ENCODE results near the gene CUBN. TPM values are rescaled to one million over a fixed set of nuclear protein-coding genes. Genes with fewer than 3 reads are reported as not detected.

The CUBN gene
- total and polyA plus RNA-seq, 10 of the 15 experiments (the other 5 are each of a cell fraction or from before 2014, with no cell fraction given): under 0.01 to 0.14 (median 0.02) TPM; not detected in 6

DNA sequence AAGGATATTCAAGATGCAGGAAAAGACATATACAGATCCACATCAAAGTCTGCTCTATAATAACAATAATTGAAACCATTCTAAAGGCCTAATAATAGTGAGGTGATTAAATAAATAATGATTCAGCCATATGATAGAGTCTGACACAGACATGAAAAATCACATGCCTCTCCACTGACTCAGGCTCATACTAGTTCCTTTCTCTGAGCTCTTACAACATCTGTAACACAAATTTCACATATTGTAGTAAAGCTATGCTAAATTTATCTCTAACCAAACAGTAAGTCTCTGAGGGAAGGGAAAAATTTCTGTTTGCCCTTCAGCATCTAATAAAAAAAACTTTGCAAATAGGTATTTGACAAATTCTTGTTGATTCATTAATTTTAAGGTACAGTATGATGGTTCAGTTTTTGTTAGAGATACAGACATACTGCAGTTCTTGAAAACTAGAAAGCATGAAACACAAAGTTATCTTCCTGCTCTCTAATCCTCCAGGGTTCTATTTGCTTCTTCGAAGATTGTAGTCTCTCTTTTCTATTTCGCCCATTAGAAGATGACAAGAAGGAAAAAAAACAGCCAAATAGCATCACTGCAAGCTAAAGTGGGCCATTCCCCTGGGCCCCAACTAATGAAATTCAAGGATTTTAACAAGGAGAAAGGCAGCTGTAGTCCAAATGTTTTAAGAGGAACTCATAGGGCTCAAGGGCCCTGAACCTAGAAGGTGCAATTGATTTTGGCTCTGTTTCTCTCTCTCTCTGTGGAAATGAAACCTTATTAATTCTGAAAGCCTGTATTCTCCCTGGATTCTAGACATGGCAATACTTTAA is 53.9 kb downstream of the CUBN start:
- ChIA-PET RAD21 (ENCODE audit: unreplicated experiment) (no interaction called here), CTCF (no interaction called here), SMC1A (ENCODE audit: uncharacterized antibody, unreplicated experiment) (no interaction called here), POLR2A (no interaction called here)
- H3K4me1 ChIP-seq (ENCODE audit: control insufficient read depth, insufficient read depth, low read length): no peaks in the 10 kb centered on the region
- DNase-seq (ENCODE audit: low read depth, low spot score): no peak
- FAIRE-seq: no peak
- no peak overlapping the region for H2AFZ ChIP-seq (ENCODE audit: control insufficient read depth, low read depth, low read length)
- no peaks in the 10 kb centered on the region for H3K27me3 ChIP-seq (replicated peaks in 1 of 2; ENCODE audit: control insufficient read depth in 2 of 2, insufficient read depth in 2 of 2, low read length in 1 of 2)
- in situ Hi-C loops (cut with MboI): no loop called here
- no TSS peak for BruUV-seq (replicated peaks)
- H3K27ac ChIP-seq (ENCODE audit: control insufficient read depth, insufficient read depth): no peak overlapping the region
- ATAC-seq: no peak
- H4K20me1 ChIP-seq (ENCODE audit: control insufficient read depth, insufficient read depth): no peaks in the 10 kb centered on the region
- 93% methylated on average over 2 of the region's 2 CpGs for WGBS (ENCODE audit: insufficient coverage, insufficient replicate concordance, low lambda C conversion rate, missing lambda C conversion rate)
- TF ChIP-seq HDGF (IDR thresholded peaks at IDR 0.05): no peak
- TF ChIP-seq CREM (IDR thresholded peaks at IDR 0.05; ENCODE audit: low read depth): no peak
- no peak overlapping the region for H3K4me2 ChIP-seq (ENCODE audit: control insufficient read depth, insufficient read depth)
- no peaks in the 10 kb centered on the region for H3K79me2 ChIP-seq (ENCODE audit: control insufficient read depth, insufficient read depth, low read length)
- intact Hi-C loops (cut with micrococcal nuclease; ENCODE audit: unreplicated experiment): no loop called here
- H3K9me3 ChIP-seq (replicated peaks; ENCODE audit: control insufficient read depth, insufficient read depth, low read length): no peaks in the 10 kb centered on the region
- no peak overlapping the region for H3K4me3 ChIP-seq
- no peaks in the 10 kb centered on the region for H3K36me3 ChIP-seq (ENCODE audit: control insufficient read depth in 2 of 2, insufficient read depth in 2 of 2, low read length in 1 of 2)
- no peak overlapping the region for H3K9ac ChIP-seq (ENCODE audit: control insufficient read depth, insufficient read depth, low read length)

DNA sequence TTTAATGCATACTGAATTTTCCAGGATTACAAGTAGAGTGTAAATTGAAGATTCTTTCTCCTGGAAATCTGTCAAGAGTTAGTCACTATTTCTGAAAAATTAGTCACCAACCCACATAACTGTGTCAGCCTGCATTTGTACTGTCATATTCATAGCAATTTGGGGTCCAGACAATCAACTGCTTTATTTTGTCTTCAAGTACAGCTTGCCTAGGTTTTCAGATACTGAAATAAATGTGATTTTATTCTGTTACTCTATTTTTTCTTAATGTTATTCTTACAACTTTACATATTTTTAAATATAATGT is 55.1 kb downstream of the CUBN start:
- no peak overlapping the region for H3K4me2 ChIP-seq (ENCODE audit: control insufficient read depth, insufficient read depth)
- no peak overlapping the region for H3K27ac ChIP-seq (ENCODE audit: control insufficient read depth, insufficient read depth)
- intact Hi-C loops (cut with micrococcal nuclease; ENCODE audit: unreplicated experiment): no loop called here
- H3K9me3 ChIP-seq (replicated peaks; ENCODE audit: control insufficient read depth, insufficient read depth, low read length): no peaks in the 10 kb centered on the region
- POLR2A ChIA-PET: no interaction called here
- H4K20me1 ChIP-seq (ENCODE audit: control insufficient read depth, insufficient read depth): no peaks in the 10 kb centered on the region
- H3K9ac ChIP-seq (ENCODE audit: control insufficient read depth, insufficient read depth, low read length): no peak overlapping the region
- ATAC-seq (no peak), DNase-seq (ENCODE audit: low read depth, low spot score) (no peak), FAIRE-seq (no peak)
- TF ChIP-seq USF1 (IDR thresholded peaks at IDR 0.05; ENCODE audit: borderline replicate concordance, extremely low read length, insufficient read depth, low read depth, low read length): no peak
- TF ChIP-seq, protein P1, sequence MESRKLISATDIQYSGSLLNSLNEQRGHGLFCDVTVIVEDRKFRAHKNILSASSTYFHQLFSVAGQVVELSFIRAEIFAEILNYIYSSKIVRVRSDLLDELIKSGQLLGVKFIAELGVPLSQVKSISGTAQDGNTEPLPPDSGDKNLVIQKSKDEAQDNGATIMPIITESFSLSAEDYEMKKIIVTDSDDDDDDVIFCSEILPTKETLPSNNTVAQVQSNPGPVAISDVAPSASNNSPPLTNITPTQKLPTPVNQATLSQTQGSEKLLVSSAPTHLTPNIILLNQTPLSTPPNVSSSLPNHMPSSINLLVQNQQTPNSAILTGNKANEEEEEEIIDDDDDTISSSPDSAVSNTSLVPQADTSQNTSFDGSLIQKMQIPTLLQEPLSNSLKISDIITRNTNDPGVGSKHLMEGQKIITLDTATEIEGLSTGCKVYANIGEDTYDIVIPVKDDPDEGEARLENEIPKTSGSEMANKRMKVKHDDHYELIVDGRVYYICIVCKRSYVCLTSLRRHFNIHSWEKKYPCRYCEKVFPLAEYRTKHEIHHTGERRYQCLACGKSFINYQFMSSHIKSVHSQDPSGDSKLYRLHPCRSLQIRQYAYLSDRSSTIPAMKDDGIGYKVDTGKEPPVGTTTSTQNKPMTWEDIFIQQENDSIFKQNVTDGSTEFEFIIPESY (IDR thresholded peaks at IDR 0.05): no peak
- no peaks in the 10 kb centered on the region for H3K36me3 ChIP-seq (ENCODE audit: control insufficient read depth in 2 of 2, insufficient read depth in 2 of 2, low read length in 1 of 2)
- RAD21 ChIA-PET (ENCODE audit: unreplicated experiment): interaction anchor here (0.6 kb wide), 1 partner anchor 76 kb away, joined by 5 read pairs; no protein-coding TSS in a partner anchor
- SMC1A ChIA-PET (ENCODE audit: uncharacterized antibody, unreplicated experiment): no interaction called here
- H3K27me3 ChIP-seq (replicated peaks in 1 of 2; ENCODE audit: control insufficient read depth in 2 of 2, insufficient read depth in 2 of 2, low read length in 1 of 2): no peaks in the 10 kb centered on the region
- CTCF ChIA-PET: no interaction called here
- H3K4me1 ChIP-seq (ENCODE audit: control insufficient read depth, insufficient read depth, low read length): no peaks in the 10 kb centered on the region
- no peak overlapping the region for H3K4me3 ChIP-seq
- BruUV-seq (replicated peaks): no TSS peak
- in situ Hi-C loops (cut with MboI): no loop called here
- H2AFZ ChIP-seq (ENCODE audit: control insufficient read depth, low read depth, low read length): no peak overlapping the region
- H3K79me2 ChIP-seq (ENCODE audit: control insufficient read depth, insufficient read depth, low read length): no peaks in the 10 kb centered on the region

Data from GM12878 (cell line).